Fibroblast of skin of abdomen (primary cell): Measurements from ENCODE around the gene CYBRD1.
"Not testable (repeated sequence)": the region's sequence is repeated elsewhere in the genome, so short reads cannot be mapped to it uniquely, and the experiment has no call there.

Experiments
- DNase-seq: peaks from one replicate; pipeline ENCODE4 v3.0.0-alpha.2; 2013

CYBRD1 gene

DNA sequence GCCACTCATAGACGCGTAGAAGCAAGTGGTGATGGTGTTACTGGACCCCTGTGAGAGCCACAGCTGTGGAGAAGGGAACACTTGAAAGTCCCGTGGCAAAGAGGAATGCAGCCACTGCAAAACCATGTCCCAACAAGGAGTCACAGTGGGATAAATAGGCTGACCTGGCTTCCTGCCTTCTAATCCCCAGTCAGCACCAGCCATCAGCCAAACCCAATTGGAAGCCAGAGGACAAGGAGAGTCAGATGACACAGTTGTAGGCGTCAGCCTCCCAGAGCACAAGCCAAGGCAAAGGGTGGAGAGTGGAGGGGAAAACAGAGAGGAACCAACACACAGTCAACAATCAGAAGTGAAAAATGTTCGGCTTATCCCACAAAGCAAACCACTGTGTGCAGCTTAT is 5.5 kb upstream of the CYBRD1 start:
- no peak for DNase-seq

DNA sequence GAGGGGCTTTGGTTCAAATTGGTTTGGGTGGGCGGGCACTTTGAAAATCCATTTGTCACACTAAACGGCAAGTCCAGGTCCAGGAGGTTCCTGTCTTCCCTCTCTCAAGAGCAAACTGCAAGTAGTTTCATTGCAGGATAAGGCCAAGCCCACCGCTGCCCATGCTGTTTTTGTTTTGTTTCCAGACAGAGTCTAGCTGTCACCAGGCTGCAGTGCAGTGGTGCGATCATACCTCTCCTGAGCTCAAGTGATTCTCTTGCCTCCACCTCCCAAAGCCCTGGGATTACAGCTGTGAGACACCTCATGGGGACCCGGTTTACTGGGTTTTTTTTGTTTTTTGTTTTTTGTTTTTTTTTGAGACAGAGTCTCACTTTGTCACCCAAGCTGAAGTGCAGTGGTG is 1.8 kb upstream of the CYBRD1 start:
- no peak for DNase-seq

DNA sequence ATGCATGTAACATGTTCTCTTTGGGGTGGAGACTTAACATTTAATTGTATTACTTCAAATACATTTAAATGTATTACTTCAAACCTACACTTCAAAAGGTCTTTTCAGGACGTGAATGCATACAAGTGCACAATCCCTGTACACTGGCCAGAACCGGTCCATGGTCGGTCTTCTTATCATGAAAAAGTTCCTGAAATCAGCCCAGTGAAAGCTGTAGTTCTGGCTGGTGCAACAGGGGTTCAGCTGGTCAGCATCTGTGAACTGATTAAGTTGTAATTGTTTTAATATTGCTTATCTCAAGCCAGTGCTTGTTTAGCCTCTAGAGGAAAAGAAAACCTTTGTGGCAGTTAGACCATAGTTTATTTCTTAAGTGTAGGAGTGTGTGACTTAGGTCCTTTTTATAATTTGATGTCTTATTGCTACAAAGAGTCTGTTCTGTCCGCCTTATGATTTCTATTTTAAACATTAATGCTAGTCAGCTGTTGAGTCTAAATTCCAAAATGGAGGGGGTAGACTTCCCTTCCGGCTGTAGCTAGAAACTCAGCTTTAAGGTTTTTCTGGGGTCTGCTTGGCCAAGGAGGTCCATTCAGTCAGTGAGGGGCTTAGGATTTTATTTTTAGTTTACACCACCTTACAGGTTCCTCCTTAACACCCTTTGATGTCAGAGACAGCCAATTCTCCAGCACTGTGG is 768 bp upstream of the CYBRD1 start:
- DNase-seq = no peak

DNA sequence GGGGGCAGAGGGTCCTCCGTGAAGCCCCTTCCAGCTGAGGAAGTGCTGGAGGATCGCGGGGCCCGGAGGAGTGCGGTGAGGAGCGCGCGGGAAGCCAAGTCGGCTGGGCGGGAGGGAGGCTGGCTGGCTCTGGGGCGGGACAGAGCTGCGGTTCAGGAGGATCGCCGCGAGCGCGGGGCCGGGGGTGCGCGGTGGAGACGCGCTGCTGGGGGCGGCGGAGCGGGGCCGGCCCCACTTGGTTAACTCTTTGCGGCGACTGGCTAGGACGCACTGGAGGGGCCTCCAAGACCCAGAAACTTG is 464 bp downstream of the CYBRD1 start:
- peak; percentile 36 for DNase-seq

DNA sequence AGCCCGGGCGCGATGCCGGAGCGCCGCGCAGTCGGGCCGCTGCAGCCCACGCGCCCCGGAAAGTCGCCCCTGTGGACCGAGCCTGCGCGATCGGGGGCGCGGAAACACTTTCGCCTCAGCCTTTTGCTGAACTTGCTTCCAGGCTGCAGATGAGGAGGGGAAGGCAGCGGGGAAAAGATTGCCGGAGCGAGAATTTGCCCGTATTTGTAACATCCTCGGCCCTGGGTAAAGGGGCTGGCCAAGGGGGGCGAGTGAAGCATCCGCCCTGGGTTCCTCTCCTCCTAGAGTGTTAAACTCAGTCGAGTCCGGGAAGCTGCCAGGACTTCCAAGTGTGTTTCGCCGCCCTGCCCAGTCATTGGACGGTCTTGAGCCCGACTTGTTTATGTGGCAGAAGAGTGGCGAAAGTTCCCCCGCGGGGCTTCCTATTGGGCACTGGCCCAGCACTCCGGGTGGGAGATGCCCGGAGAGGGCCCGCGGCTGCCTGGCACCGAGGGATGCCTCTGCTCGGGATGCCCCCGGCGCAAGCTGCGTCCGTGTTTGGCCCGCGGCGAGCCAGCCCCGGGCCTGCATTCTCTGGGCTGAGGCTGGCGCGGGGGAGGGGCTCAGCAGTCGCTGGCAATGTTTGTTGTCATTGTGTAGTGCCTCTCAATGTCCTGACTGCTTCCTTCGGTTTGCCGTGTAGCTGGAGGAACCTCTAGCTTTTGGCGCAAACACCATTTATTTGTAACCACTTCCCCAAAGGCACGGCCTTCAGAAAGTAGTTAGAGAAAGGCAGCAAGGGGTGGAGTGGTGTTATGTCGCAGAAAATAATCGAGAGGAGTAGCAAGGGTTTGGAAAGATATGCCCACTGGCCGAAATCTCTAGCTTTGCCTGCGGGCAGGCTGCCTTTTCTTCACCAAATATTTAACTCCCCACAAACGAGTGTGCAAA is 1.1 kb downstream of the CYBRD1 start:
- peak; percentile 62 for DNase-seq

DNA sequence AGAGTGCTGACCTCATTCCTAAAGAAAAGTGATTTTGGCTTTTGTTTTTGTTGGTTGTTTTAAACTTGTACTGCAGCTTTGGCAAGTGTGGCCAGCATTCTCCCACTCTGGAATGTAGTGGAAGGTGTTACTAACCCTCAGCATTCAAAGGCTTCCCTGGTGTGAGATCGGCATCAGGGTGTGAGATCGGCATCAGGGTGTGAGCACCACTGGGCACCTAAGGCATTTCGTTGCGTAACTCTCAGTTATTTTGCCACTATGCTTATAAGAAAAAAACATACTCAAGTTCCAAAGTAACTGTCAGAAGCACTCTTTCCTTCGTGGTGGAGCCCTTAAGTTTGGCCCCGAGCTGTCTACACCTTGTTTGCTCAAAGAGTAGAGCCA is 1.7 kb downstream of the CYBRD1 start:
- no peak for DNase-seq

DNA sequence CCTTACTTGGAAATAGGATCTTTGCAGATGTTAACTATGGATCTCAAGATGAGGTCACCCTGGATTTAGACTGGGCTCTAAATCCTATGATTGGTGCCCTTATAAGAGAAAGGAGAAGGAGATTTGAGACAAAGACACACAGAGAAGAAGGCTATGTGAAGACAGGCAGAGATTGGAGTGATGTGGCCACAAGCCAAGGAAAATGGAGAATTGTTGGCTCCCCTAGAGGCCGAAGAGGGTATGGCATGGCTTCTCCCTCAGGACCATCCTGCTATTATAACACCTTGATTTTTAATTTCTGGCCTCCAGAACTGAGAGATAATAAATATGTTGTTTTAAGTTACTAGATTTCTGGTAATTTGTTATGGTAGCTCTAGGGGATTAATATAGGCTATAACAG is 7.6 kb downstream of the CYBRD1 start:
- no peak for DNase-seq

DNA sequence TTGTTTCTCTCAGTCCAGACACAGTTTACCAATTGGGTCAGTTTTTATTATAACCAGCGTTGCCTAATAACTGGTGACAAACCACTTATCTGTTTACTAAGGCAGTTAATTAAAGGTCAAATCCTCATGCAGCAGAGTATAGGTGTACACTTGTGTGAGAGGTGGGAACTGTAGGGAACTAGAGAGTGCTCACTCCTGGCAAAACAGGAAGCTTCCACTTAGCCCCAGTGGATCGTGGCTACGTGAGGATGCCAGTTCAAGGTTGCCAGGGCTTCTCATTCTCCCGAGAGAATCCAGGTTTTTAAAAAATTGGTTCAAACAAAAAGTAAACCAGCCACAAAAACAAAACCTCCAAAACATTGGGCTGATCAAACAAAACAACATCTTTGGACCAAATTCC is 8.1 kb downstream of the CYBRD1 start:
- DNase-seq = no peak

DNA sequence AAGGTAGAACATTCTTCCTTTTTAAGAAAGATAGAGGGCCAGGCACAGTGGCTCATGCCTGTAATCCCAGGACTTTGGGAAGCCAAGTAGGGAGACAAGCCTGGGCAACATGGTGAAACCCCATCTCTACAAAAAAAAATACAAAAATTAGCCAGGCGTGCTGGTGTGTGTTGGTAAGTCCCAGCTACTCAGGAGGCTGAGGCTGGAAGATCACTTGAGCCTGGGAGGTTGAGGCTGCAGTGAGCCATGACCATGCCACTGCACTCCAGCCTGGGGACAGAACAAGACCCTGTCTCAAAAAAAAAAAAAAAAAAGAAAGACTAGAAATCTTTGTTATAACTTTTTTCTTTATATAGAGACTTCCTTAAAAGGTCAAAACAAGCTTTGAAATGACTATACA is 8.6 kb downstream of the CYBRD1 start:
- DNase-seq = not testable (repeated sequence)

DNA sequence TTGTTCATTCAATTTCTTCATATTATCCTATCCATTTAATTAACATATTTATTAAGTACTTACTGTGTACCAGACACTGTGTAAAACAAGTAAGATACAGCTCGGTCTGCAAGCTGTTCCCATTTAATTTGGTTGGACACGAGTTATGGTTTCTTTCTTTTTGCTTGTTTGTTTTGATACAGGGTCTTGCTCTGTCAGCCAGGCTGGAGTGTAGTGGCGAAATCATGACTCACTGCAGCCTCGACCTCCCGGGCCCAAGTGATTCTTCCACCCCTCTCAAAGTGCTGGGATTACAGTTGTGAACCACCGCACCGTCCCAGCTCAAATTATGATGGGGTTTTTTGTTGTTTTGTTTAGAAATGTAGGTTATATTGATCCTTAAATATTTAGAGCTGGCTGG is 9.0 kb downstream of the CYBRD1 start:
- DNase-seq = peak; percentile 49

DNA sequence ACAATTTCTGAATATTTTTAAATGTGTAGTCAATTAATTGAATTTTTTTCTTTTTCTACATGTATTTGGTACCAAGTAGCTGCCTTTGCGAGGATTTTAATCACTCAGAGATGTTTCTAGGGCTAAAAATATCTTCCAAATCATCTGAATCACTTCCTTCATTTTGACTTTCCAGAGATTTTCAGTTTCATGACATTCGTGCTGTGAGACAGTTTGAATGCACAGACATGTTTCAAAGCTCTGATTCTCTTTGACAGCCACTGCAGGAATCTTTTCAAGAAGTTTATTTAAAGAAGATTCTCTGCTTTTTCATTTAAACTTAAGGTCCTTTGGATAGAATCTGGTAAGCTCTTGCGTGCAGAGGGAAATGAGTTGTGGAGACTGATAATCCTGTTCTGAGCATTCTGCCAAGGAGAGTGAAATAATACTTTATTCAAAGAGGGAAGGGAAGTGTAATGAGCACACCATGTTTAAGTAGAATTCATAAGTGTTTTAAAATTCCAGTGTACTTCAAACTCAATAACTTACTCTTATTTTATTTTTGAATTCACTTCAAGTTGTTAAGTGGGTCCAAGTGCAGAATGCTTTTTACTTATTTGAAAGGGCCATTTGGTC is 9.7 kb downstream of the CYBRD1 start:
- DNase-seq = no peak

DNA sequence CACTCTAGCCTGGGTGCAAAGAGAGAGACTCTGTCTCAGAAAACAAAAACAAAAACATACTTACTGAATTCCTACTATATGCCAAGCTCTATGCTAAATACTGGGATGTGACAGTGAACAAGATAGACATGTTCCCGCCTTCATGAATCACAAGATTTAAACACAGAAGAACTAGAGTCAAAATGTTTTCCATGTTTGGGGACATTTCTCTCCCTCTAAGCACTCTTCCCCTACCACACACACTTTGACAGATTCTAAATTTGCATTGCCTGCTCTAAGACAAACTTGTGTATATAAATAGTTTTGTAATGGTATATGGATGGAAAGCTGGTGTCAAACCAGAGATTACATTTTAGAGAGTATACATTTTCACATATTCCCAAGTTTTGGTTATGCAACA is 11.1 kb downstream of the CYBRD1 start:
- DNase-seq = no peak

DNA sequence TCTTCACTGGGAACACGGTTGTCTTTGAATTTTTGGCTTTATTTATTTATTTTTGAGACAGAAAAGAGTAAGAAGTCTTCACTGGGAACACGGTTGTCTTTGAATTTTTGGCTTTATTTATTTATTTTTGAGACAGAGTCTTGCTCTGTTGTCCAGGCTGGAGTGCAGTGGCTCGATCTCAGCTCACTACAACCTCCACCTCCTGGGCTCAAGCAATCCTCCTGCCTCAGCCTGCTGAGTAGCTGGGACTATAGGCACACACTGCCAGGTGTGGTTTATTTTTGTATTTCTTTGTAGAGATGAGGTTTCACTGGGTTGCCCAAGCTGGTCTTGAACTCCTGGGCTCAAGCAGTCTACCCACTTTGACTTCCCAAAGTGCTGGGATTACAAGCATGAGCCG is 13.3 kb downstream of the CYBRD1 start:
- not testable (repeated sequence) for DNase-seq

DNA sequence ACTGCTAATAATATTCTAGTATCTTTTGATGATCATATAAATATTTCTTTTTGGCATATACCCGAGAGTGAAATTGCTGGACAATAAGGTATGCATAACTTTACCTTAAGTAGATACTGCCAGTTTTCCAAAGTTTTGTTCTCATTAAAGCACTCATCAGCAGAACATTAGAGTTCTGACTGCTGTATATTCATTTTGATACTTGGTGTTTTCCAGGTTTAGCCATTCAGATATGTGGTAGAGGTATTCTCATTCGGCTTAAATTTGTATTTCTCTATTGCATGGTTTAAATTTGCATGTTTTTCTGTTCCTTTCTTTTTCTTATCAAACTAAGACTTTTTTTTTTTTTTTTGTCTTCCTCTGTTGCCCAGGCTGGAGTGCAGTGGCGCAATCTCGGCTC is 18.2 kb downstream of the CYBRD1 start:
- DNase-seq = no peak

DNA sequence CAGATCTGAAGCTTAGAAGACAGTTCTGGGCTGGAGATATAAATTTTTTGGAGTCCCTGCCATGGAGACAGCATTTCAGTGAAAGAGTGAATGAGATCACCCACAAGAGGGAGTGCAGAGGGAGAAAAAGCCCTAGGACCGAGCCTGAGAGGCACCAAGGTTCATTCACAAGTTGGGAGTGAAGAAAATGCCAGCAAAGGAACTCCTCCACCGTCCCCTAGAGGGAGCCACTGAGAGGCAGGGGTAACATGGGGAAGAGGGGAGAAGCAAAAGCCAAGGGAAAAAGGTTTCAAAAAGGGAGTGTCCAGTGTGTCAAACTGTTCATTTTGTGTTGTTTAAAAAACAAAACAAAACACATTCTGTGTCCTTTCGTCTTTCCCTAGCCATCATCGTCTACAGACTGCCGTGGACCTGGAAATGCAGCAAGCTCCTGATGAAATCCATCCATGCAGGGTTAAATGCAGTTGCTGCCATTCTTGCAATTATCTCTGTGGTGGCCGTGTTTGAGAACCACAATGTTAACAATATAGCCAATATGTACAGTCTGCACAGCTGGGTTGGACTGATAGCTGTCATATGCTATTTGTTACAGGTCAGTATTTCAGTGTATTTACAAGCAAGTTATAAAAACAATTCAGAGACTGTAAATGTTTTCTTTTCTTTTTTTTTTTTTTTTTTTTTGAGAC is 19.1 kb downstream of the CYBRD1 start:
- DNase-seq = no peak

DNA sequence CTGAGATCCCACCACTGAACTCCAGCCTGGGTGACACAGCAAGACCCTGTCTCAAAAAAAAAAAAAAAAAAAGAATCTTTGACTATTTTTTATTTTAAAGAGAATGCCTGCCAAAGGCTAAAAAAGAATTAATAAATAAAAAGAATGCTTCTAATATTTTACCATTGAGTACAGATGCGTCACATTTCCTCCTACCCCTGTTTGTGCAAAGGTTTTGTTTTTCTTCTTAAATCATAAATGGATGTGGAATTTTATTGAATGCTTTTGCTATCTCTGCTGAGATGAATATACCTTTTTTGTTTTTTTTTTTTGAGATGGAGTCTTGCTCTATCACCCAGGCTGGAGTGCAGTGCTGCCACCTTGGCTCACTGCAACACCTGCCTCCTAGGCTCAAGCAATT is 22.8 kb downstream of the CYBRD1 start:
- DNase-seq = no peak

DNA sequence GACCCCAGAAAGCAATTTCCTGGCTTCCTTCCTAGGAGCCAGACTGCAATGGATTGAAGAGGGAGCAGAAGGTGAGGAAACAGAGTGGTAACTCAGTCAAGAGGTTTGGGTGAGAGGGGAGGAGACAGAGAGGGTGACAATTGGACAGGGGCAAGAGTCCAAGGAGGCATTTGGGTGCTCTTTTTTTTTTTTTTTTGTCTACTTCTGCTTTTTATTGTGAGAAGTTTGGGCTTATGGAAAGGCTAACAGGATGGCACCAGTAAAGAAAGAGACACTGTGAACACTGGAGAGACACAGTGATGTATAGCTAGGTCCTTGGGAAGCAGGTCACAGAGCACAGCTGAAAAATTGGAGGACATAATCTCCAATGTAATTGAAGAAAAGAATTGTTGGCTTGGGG is 25.0 kb downstream of the CYBRD1 start:
- DNase-seq = no peak

DNA sequence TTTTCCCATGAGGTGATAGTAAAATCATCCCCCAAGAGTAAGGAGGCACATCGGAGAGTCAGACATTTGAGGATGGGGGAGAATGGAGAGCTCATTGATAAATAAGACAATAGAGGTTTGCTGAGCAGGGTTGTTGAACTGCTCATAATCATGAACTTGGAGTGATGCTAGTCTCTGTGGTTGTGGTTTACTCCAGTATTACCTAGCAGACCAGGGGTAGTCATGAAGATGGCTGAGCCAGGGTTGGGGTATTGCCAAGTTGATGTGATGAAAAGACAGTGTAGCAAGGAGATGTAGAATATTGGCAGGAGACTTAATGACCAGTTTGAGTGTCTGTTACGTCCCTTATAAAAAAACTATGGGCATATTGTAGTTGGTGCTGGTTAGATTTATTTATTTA is 25.4 kb downstream of the CYBRD1 start:
- peak; percentile 38 for DNase-seq

DNA sequence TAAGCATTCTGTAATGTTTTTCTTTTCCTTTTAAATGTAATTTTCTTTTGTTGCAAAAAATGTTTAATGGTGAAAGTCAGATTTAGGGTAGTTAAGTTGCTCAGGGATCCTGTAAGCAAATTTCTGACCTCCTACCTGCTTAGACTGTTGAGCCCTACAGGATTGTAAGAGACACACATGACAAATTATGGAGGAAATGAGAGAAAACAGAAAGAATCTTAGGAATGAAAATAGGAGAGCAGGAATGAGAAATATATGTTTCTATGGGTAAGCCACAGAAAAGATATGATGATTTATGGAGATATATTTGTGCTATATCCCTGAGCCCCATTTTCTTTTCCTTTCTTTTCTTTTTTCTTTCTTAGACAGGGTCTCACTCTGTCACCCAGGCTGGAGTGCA is 28.3 kb downstream of the CYBRD1 start:
- DNase-seq = peak; percentile 59

DNA sequence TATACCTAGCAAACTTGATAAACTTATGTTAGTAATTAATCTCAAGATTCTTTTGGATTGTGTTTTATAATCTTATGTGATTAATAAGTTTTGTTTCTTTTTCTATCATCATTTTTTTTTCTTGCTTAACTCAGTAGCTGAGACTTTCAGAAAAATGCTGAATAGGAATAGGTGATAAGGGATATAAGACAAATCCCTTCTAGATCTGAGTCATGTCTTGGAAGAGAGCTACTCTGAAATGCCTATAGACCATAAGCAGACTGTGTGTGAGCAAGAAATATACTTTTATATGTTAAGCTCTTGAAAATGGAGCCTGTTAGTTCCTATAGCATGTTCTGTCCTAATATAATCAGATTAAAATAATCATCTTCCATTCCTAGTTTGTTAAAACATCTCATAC is 29.6 kb downstream of the CYBRD1 start:
- DNase-seq = peak; percentile 40

DNA sequence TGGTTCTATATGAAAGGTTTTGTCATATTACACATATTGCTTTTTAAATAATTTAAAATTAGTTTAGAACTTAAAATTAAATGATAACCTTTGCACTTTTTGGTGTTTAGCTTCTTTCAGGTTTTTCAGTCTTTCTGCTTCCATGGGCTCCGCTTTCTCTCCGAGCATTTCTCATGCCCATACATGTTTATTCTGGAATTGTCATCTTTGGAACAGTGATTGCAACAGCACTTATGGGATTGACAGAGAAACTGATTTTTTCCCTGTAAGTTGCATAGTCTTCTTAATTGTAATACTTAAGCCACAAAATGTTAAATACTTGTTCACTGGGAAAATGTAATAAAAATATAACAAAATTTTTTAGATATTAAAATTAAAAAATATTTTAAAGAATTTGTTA is 31.0 kb downstream of the CYBRD1 start:
- no peak for DNase-seq

DNA sequence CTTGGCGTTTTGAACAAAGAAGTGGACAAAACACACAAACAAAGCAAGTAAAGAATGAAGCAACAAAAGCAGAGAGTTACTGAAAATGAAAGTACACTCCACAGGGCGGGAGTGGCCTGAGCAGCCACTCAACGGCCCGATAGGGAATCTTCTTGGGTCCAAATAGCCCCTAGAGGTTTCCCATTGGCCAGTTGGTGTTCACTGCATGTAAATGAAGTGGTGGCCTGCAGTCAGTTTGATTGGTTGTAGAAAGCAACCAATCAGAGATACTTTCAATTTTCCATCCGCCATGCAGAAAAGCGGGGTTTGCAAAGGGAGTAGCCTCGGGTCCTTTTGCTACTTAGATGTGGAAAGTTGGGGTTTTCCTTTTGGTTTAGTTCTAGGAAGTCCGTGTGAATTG is 31.6 kb downstream of the CYBRD1 start:
- DNase-seq = no peak

DNA sequence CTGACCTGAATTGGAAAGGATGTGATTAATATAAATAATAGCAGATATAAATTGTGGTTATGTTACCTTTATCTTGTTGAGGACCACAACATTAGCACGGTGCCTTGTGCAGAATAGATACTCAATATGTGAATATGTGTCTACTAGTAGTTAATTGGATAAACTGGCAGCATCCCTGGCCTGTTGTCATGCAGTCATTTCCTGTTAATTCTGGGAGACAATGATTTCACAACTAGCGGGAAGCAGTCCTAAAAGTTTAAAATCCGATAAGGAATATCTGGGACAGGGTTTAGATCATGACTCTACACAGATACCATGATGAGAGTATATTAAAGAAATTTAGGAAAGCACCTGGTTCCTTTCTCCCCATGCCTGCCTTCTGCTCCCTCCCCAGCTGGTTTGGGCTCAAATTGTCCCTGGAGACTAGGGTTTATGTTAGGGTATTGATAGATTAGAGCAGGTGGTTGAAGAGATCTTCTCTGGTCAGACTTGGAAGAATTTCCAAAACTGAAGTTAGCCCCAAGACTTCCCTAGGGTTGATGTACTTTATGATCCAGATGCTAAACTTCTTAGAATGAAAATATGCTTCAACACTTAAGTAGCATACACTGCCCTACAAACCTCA is 32.8 kb downstream of the CYBRD1 start:
- DNase-seq = no peak
